ENCODE measurements around the gene ST3GAL6. TPM values are rescaled to one million over a fixed set of nuclear protein-coding genes. Genes with fewer than 3 reads are reported as not detected.

The ST3GAL6 gene
- total RNA-seq (2022; extraction: Qiagen RNA extraction): 0.64 to 1.4 TPM (median 0.87 TPM) in 5 replicates

DNA sequence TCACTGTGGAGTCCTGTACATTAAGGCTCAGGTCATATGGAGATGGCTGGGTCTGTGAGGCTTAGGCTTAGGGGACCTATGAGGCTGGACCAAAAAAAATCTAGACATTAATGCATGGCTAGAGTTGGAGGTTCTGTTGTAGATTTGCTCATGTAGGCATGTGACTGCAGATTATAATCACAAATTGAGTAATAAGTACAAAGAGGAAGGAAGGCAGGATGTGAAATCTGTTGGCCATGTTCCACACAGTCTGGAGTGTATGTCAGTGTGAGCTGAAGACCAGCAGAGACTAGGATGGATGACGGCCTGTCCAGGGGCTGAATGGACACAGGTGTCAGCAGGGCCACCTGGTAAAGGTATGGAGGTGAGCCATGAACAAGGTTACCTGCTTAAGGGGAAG lies at the start of gene ST3GAL6:
TSS of gene ST3GAL6 (plus strand) at position 265 of the 400 bp plus-strand sequence. CDS start 5,101 bp downstream, outside the sequence.

Other genes with a start within 250 kb of the ST3GAL6 start
- gene CLDND1, start 240.4 kb upstream of the ST3GAL6 start, total RNA-seq (2022; extraction: Qiagen RNA extraction): 47.1 to 66.2 TPM (median 59.5 TPM) in 5 replicates
- gene GPR15, start 231.4 kb upstream of the ST3GAL6 start, total RNA-seq (2022; extraction: Qiagen RNA extraction): not detected in 5 replicates
- gene CPOX, start 169.7 kb upstream of the ST3GAL6 start, total RNA-seq (2022; extraction: Qiagen RNA extraction): 18.7 to 24.8 TPM (median 22.3 TPM) in 5 replicates
- 199 to 283 TPM (median 255 TPM) in 5 replicates for gene DCBLD2, start 138.4 kb downstream of the ST3GAL6 start, total RNA-seq (2022; extraction: Qiagen RNA extraction)